Measurements from ENCODE around the gene LRP1. TPM values are rescaled to one million over a fixed set of nuclear protein-coding genes. Genes with fewer than 3 reads are reported as not detected.

Gene LRP1
- total and polyA plus RNA-seq, 8 donors, result 108 to 325 (median 138) TPM

GRCh38 chr12:57226588-57227314, 98.5 kb downstream of the LRP1 start:
- peak in 1 of 4 donors; percentile 55 for DNase-seq
- intact Hi-C loops (cut with DNase I), result no loop called here
- ATAC-seq, result no peak
- TF ChIP-seq CTCF (IDR thresholded peaks at IDR 0.05), result no peak
- Histone ChIP-seq H3K27ac (no peak overlapping the region), H3K4me1 (peaks cover 0 to 53% of the 10 kb centered on the region in 2 donors), H3K27me3 (peaks cover 55 to 60% of the 10 kb centered on the region in 2 donors), H3K4me3 (no peak overlapping the region), H3K9me3 (no peaks in the 10 kb centered on the region), H3K36me3 (peaks cover 0 to 7% of the 10 kb centered on the region in 2 donors)

- no peak overlapping the region for H3K27ac ChIP-seq
- ATAC-seq (no peak), DNase-seq (no peak)
- H3K4me1 ChIP-seq, result peaks cover 0 to 53% of the 10 kb centered on the region in 2 donors
- TF ChIP-seq CTCF (IDR thresholded peaks at IDR 0.05), result no peak
- H3K36me3 ChIP-seq, result peaks cover 0 to 15% of the 10 kb centered on the region in 2 donors
- intact Hi-C loops (cut with DNase I), result no loop called here
- H3K4me3 ChIP-seq, result no peak overlapping the region
- peaks cover 47 to 53% of the 10 kb centered on the region in 2 donors for H3K27me3 ChIP-seq
- H3K9me3 ChIP-seq, result no peaks in the 10 kb centered on the region
Observed at GRCh38 chr12:57227315-57228115, 99.2 kb downstream of the LRP1 start.

- no peak for ATAC-seq
- TF ChIP-seq CTCF (IDR thresholded peaks at IDR 0.05), result peak; percentile 18 to 37
- H3K27ac ChIP-seq, result peak overlapping the region; percentile 72 to 82
Observed at GRCh38 chr12:57229046-57229633, 100.9 kb downstream of the LRP1 start.

GRCh38 chr12:57229634-57230380, 101.5 kb downstream of the LRP1 start, which contains the start of gene SHMT2:
TSS of gene SHMT2 (plus strand) at chr12:57229711. CDS start at chr12:57229779, 68 bp downstream.
- H3K4me3 ChIP-seq, result peak within 1 kb of the TSS; percentile 56 to 72
- intact Hi-C loops (cut with DNase I), result no loop called here
- peaks cover 0 to 56% of the 10 kb centered on the region in 2 donors for H3K4me1 ChIP-seq
- ATAC-seq (peak; percentile 79), DNase-seq (peak; percentile 93 to 98 (median 96))
- H3K27ac ChIP-seq, result peak within 1 kb of the TSS; percentile 72 to 82
- H3K36me3 ChIP-seq, result peaks cover 0 to 38% of the 10 kb centered on the region in 2 donors
- peaks cover 24 to 30% of the 10 kb centered on the region in 2 donors for H3K27me3 ChIP-seq
- no peaks in the 10 kb centered on the region for H3K9me3 ChIP-seq
- no peak for TF ChIP-seq CTCF (IDR thresholded peaks at IDR 0.05)

More at GRCh38 chr12:57229046-57229633, 100.9 kb downstream of the LRP1 start:
- peaks cover 0 to 60% of the 10 kb centered on the region in 2 donors for H3K4me1 ChIP-seq
- DNase-seq, result no peak
- H3K9me3 ChIP-seq, result no peaks in the 10 kb centered on the region
- peaks cover 0 to 31% of the 10 kb centered on the region in 2 donors for H3K36me3 ChIP-seq
- intact Hi-C loops (cut with DNase I), result no loop called here
- peak overlapping the region; percentile 56 to 72 for H3K4me3 ChIP-seq
- peaks cover 31 to 37% of the 10 kb centered on the region in 2 donors for H3K27me3 ChIP-seq

Data from left lung (tissue), 10 donors.